Head of caudate nucleus (tissue), 42 donors: Measurements from ENCODE around the gene OR51E2.

Experiments used
- DNase-seq, 42 donors: peaks; one replicate each; pipeline versions ENCODE4 v3.0.0 to v3.0.0-alpha.2; 2020 to 2021; ENCODE audit warnings: mixed read lengths in 7 of 42
- intact Hi-C: fragments of 100-400 bp; cut with DNase I; formaldehyde crosslinking; loops from one replicate; pipeline ENCODE4 v1.15.0; 2022

The OR51E2 gene

DNA sequence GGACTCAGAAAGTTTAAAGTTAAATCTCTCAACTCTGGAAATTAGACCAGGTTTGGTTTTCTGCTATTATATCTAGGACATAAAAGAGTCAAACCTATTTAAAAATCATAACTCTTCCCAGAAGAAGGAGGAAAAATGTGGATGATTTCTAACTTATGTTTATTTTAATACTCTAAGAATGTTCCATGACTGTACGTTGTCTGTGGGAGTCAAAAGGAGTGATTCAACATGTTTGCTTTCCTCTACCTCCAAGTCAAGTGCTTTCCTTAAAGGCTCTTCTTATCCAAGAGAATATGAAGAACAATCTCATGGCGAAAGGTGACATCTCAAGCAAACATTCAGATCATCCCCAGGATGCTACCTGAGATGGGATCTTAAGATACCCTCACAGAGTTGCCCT lies 32.2 kb downstream of the OR51E2 start:
- intact Hi-C loops, result no loop called here

DNA sequence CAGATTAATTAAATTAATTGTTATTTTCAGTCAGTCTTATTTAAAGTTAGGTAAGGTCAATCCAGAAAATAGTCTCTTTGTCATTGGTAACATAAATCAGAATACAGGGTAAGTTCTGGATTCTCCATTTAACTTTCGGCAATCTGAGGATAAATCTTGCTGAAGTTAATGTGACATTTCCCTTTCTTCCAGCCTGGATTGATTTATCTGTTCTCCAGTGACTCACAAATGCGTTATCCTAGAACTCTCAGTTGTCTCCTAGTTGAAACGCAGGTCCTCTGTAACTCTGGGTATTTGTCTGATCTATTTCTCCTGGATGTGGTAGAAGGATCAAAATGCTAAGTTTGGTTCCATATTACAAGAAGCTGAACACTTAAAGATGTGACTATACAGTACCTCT lies 32.9 kb downstream of the OR51E2 start:
- intact Hi-C loops, result no loop called here
- no peak for DNase-seq

More for the DNA sequence above, 32.2 kb downstream of the OR51E2 start:
- DNase-seq, result no peak

DNA sequence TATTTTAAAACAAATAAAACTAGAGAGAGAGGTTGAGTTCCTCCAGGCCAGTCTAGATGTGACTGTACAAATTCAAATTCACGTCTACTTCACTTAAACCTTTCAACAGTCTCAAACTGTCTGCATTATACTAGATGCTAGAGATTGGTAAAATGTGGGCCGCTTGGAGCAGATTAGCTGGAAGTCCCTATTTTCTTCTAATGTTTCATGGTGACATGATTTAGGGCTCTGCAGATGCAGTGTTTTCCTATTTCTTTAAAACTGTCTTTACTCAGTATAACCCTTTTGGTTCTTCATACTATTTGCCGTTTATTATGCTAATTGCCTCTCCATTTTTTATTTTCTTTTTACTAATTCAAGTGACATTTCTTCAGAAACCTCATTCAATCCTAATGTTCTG lies 33.5 kb downstream of the OR51E2 start:
- intact Hi-C loops, result no loop called here
- no peak for DNase-seq

GRCh38 chr11:4662876-4663275 lies 34.8 kb downstream of the OR51E2 start:
- intact Hi-C loops, result no loop called here
- DNase-seq, result no peak

GRCh38 chr11:4658629-4659445 lies 38.8 kb downstream of the OR51E2 start:
- no peak for DNase-seq

DNA sequence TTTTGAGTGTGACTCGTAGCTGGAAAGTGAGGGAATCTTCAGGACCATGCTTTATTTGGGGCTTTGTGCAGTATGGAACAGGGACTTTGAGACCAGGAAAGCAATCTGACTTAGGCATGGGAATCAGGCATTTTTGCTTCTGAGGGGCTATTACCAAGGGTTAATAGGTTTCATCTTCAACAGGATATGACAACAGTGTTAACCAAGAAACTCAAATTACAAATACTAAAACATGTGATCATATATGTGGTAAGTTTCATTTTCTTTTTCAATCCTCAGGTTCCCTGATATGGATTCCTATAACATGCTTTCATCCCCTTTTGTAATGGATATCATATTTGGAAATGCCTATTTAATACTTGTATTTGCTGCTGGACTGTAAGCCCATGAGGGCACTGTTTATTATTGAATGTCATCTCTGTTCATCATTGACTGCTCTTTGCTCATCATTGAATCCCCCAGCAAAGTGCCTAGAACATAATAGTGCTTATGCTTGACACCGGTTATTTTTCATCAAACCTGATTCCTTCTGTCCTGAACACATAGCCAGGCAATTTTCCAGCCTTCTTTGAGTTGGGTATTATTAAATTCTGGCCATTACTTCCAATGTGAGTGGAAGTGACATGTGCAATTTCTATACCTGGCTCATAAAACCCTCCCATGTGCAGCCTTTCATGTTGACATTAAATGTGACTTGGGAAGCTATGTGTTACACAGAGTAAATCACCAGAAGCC lies 42.9 kb downstream of the OR51E2 start:
- no peak for DNase-seq
- intact Hi-C loops, result no loop called here

More at GRCh38 chr11:4658629-4659445, 38.8 kb downstream of the OR51E2 start:
- intact Hi-C loops, result no loop called here

- intact Hi-C loops, result no loop called here
- no peak for DNase-seq
These were observed 49.9 kb downstream of the OR51E2 start for GRCh38 chr11:4647766-4648165.

DNA sequence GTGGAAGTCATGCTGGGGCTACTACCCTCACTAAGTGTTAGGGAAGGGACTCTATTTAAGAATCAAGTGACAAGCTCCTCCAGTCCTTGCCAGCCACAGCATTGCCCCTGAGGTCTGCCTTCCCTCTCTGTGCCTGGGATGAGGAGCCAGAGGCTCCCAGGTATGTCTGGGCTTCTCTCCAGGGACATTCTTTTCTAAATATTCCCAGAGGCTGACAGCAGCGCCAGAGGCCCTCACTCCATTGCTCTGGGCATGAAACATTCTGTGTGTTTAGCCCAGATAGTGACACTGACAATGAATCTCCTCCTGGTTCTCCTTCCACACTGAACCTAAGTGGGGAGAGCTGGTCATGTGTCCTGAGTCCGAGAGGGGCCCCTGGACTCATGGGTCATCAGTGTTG lies 51.7 kb downstream of the OR51E2 start:
- intact Hi-C loops, result no loop called here
- no peak for DNase-seq

DNA sequence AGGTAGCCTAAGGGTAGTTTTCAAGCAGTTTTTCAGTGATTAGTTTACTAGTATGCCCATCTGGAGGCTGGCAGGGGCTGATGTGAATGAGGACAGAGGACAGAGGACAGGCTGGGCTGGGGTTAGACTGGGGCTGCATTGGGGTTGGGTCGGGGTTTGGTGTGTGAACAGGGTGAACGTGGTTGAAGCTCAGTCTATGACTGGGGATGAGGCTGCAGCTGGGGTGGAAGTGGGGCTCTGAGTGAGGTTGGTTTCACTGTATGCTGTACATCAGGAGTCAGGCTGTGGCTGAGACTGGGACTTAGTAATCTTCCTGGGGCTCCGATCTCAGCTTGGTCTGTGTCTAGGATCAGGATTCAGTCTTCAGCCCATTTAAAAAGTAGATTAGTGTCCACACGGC lies 53.4 kb downstream of the OR51E2 start:
- intact Hi-C loops, result no loop called here
- DNase-seq, result no peak

DNA sequence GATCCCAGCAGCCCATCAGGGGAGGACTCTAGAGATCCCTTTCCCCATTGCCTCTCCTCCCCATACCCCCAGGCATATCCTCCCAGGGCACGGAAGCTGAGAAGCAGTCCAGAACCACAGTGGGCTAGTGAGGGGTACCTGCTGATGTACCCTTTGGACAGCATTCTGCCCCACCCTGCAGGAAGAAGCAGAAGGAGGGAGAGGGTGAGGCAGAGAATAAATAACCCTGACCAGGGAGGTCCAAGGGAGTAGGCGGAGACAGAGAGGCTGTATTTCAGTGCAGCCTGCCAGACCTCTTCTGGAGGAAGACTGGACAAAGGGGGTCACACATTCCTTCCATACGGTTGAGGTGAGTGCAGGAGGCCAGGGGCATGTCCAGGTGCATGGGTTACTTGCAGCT lies 54.0 kb downstream of the OR51E2 start, which contains the start of gene OR51E1:
OR51E1 (plus strand) TSS at position 301 of the 400 bp plus-strand sequence. CDS start 8,545 bp downstream, outside the sequence.
- intact Hi-C loops, result no loop called here
- DNase-seq, result no peak

DNA sequence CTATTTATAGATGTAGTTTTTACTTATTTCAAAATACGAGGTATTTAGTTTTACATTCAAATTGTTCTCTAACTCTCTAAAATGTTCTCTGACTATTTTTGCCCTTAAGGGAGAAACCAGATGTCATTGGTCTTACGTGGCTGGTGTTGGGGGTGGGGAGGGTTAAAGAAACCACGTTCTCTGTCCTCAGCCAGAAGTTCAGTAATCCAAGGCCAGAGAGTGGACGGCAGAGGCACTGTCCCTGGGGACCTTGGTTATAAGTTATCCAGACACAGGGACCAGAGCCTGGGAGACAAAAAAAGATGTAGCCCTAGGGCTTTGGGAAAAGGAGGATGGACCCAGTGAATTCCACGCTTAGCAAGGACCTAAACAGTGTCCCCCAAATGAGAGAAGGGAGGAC lies 54.6 kb downstream of the OR51E2 start:
- DNase-seq, result no peak
- intact Hi-C loops, result no loop called here

GRCh38 chr11:4642043-4642442 lies 55.6 kb downstream of the OR51E2 start:
- intact Hi-C loops, result no loop called here
- no peak for DNase-seq

- intact Hi-C loops, result no loop called here
- DNase-seq, result no peak
These were observed 56.2 kb downstream of the OR51E2 start for GRCh38 chr11:4641501-4641900.

DNA sequence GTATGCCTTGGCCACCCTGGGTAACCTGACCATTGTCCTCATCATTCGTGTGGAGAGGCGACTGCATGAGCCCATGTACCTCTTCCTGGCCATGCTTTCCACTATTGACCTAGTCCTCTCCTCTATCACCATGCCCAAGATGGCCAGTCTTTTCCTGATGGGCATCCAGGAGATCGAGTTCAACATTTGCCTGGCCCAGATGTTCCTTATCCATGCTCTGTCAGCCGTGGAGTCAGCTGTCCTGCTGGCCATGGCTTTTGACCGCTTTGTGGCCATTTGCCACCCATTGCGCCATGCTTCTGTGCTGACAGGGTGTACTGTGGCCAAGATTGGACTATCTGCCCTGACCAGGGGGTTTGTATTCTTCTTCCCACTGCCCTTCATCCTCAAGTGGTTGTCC lies 57.7 kb downstream of the OR51E2 start:
- no peak for DNase-seq
- intact Hi-C loops, result loop anchor here (10.0 kb wide), 1 partner anchor 365 kb away; no protein-coding TSS in a partner anchor

DNA sequence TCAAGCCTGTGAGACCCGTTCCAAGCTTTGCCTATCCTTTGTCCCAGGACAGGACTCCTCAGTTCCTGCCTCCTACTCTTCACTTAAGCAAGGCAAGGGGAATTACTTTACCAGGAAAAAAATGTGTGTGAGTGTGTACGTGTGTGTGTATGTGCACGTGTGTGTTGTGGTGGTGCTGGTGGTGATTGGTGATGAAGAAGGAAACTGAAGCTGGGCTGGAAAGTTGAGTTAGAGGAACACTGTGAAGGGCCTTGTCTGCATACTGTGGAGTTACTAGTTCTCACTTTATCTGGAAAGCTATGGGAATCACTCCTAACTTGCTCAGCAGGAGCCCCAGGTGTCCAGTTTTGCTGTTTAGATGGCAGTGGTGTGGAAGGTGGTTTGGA lies 60.0 kb downstream of the OR51E2 start:
- DNase-seq, result no peak
- intact Hi-C loops, result loop anchor here (10.0 kb wide), 1 partner anchor 367 kb away; no protein-coding TSS in a partner anchor

GRCh38 chr11:4636962-4637661 lies 60.5 kb downstream of the OR51E2 start, which contains the start of gene OR51D1:
OR51D1 (plus strand) TSS chr11:4637477; CDS start chr11:4639791, 2,314 bp downstream.
- intact Hi-C loops, result loop anchor here (10.0 kb wide), 1 partner anchor 368 kb away; no protein-coding TSS in a partner anchor
- peak; percentile 40 to 90 (median 78) for DNase-seq

GRCh38 chr11:4636136-4636535 lies 61.5 kb downstream of the OR51E2 start:
- no peak for DNase-seq
- intact Hi-C loops, result loop anchor here (10.0 kb wide), 1 partner anchor 369 kb away; no protein-coding TSS in a partner anchor
